H9 (cell line): ENCODE data around the gene KCNH5. TPM values are rescaled to one million over a fixed set of nuclear protein-coding genes. Genes with fewer than 3 reads are reported as not detected.

Experiments used
- DNase-seq: peaks from one replicate; pipeline ENCODE4 v3.0.0-alpha.2; 2017
- H2AFZ ChIP-seq: one replicate; pipeline ENCODE4 v1.6.1; 2013; ENCODE audit warnings: mild to moderate bottlenecking, low read length, control low read depth, moderate library complexity
- H2AK5ac ChIP-seq: 2 replicates; pipeline ENCODE4 v1.6.1; 2013; ENCODE audit warnings: low read length, control low read depth, mixed read lengths; ENCODE audit not compliant: insufficient read length
- H2BK120ac ChIP-seq: one replicate; pipeline ENCODE4 v1.6.1; 2013; ENCODE audit warnings: low read depth, mild to moderate bottlenecking, low read length, control low read depth, inconsistent platforms; ENCODE audit not compliant: poor library complexity, severe bottlenecking
- H2BK12ac ChIP-seq: 2 replicates; pipeline ENCODE4 v1.6.1; 2013; ENCODE audit warnings: low read length, control low read depth, mixed read lengths, low read depth; ENCODE audit not compliant: insufficient read length
- H2BK15ac ChIP-seq: 2 replicates; pipeline ENCODE4 v1.6.1; 2013; ENCODE audit warnings: low read depth, low read length, control low read depth
- H2BK20ac ChIP-seq: one replicate; pipeline ENCODE4 v1.6.1; 2013; ENCODE audit warnings: low read depth, mild to moderate bottlenecking, low read length, control low read depth, inconsistent platforms; ENCODE audit not compliant: poor library complexity, severe bottlenecking
- H2BK5ac ChIP-seq: 2 replicates; pipeline ENCODE4 v1.6.1; 2013; ENCODE audit warnings: low read length, control low read depth, mixed read lengths; ENCODE audit not compliant: insufficient read length
- H3K14ac ChIP-seq: 2 replicates; pipeline ENCODE4 v1.6.1; 2013; ENCODE audit warnings: low read length, control low read depth; ENCODE audit not compliant: insufficient read depth
- H3K18ac ChIP-seq: 2 replicates; pipeline ENCODE4 v1.6.1; 2013; ENCODE audit warnings: low read depth, mild to moderate bottlenecking, mixed read lengths, low read length, control low read depth; ENCODE audit not compliant: insufficient read length
- H3K23ac ChIP-seq: 2 replicates; pipeline ENCODE4 v1.6.1; 2013; ENCODE audit warnings: low read length, control low read depth, mixed read lengths, low read depth; ENCODE audit not compliant: insufficient read length
- H3K23me2 ChIP-seq: 2 replicates; pipeline ENCODE4 v1.6.1; 2013; ENCODE audit warnings: low read depth, mild to moderate bottlenecking, mixed read lengths, low read length, control low read depth; ENCODE audit not compliant: insufficient read length, poor library complexity, severe bottlenecking
- H3K27ac ChIP-seq: 2 replicates; pipeline ENCODE4 v1.5.1; 2013; ENCODE audit warnings: low read length, control low read depth, mixed read lengths, low read depth; ENCODE audit not compliant: insufficient read length
- H3K27me3 ChIP-seq: 2 replicates; pipeline ENCODE4 v1.6.1; 2013; ENCODE audit warnings: low read length, control low read depth, inconsistent platforms; ENCODE audit not compliant: insufficient read depth
- H3K4ac ChIP-seq: 2 replicates; pipeline ENCODE4 v1.6.1; 2013; ENCODE audit warnings: low read depth, mild to moderate bottlenecking, control low read depth, inconsistent platforms, low read length, moderate library complexity
- H3K4me1 ChIP-seq: 2 replicates; pipeline ENCODE4 v1.6.1; 2013; ENCODE audit warnings: low read length, control low read depth, inconsistent platforms; ENCODE audit not compliant: insufficient read depth
- H3K4me2 ChIP-seq: 2 replicates; pipeline ENCODE4 v1.6.1; 2013; ENCODE audit warnings: low read length, control low read depth, mixed read lengths; ENCODE audit not compliant: insufficient read length, insufficient read depth
- H3K56ac ChIP-seq: 2 replicates; pipeline ENCODE4 v1.6.1; 2013; ENCODE audit warnings: low read depth, mild to moderate bottlenecking, mixed read lengths, low read length, control low read depth; ENCODE audit not compliant: insufficient read length
- H3K79me1 ChIP-seq: 2 replicates; pipeline ENCODE4 v1.6.1; 2013; ENCODE audit warnings: low read depth, mild to moderate bottlenecking, moderate library complexity, low read length, control low read depth, inconsistent platforms; ENCODE audit not compliant: insufficient read depth, poor library complexity, severe bottlenecking
- H3K79me2 ChIP-seq: 2 replicates; pipeline ENCODE4 v1.6.1; 2013; ENCODE audit warnings: low read length, control low read depth, inconsistent platforms; ENCODE audit not compliant: insufficient read depth
- H3K9ac ChIP-seq: 2 replicates; pipeline ENCODE4 v1.6.1; 2013; ENCODE audit warnings: low read length, control low read depth, mixed read lengths; ENCODE audit not compliant: insufficient read length; ENCODE audit errors: extremely low read depth
- H3K9me3 ChIP-seq: one replicate; pipeline ENCODE4 v1.6.1; 2013; ENCODE audit warnings: low read depth, low read length, inconsistent platforms; ENCODE audit not compliant: control insufficient read depth
- H3T11ph ChIP-seq: one replicate; pipeline ENCODE4 v1.6.1; 2013; ENCODE audit warnings: mild to moderate bottlenecking, low read length, control low read depth, inconsistent platforms
- H4K20me1 ChIP-seq: one replicate; pipeline ENCODE4 v1.6.1; 2013; ENCODE audit not compliant: control insufficient read depth, insufficient read length, insufficient read depth
- H4K5ac ChIP-seq: 2 replicates; pipeline ENCODE4 v1.6.1; 2013; ENCODE audit warnings: low read depth, mild to moderate bottlenecking, mixed read lengths, low read length, control low read depth; ENCODE audit not compliant: insufficient read length
- H4K8ac ChIP-seq: replicated peaks from 2 replicates; pipeline ENCODE4 v1.6.1; 2013; ENCODE audit warnings: low read length, control low read depth, mixed read lengths, low read depth; ENCODE audit not compliant: insufficient read length
- H4K91ac ChIP-seq: 2 replicates; pipeline ENCODE4 v1.6.1; 2013; ENCODE audit warnings: low read depth, mild to moderate bottlenecking, moderate library complexity, mixed read lengths, low read length, control low read depth; ENCODE audit not compliant: insufficient read length
- H3K27ac Mint-ChIP-seq, 3 experiments: 2 replicates in 2 of 3; 3 replicates in 1 of 3; pipeline ENCODE4 v1.8.0; 2020 to 2021; ENCODE audit warnings: mixed read lengths in 3 of 3, mild to moderate bottlenecking in 1 of 3, moderate library complexity in 1 of 3
- H3K27me3 Mint-ChIP-seq: 2 replicates; pipeline ENCODE4 v1.8.0; 2021; ENCODE audit warnings: low read depth, mild to moderate bottlenecking, moderate library complexity, mixed read lengths
- H3K36me3 Mint-ChIP-seq, 3 experiments: 2 replicates in 2 of 3; 3 replicates in 1 of 3; pipeline ENCODE4 v1.8.0; 2020 to 2021; ENCODE audit warnings: low read depth in 3 of 3, mixed read lengths in 3 of 3; ENCODE audit not compliant: insufficient read depth in 1 of 3
- H3K4me1 Mint-ChIP-seq, 2 experiments: 2 replicates each; pipeline ENCODE4 v1.8.0; 2020; ENCODE audit warnings: mixed read lengths in 2 of 2
- H3K4me3 Mint-ChIP-seq, 2 experiments: 2 replicates in 1 of 2; 3 replicates in 1 of 2; pipeline ENCODE4 v1.8.0; 2020 to 2021; ENCODE audit warnings: mild to moderate bottlenecking in 2 of 2, mixed read lengths in 2 of 2, moderate library complexity in 1 of 2
- H3K9me3 Mint-ChIP-seq, 2 experiments: 2 replicates in 1 of 2; 3 replicates in 1 of 2; pipeline ENCODE4 v1.8.0; 2020; ENCODE audit warnings: mild to moderate bottlenecking in 2 of 2, mixed read lengths in 2 of 2, moderate library complexity in 1 of 2
- WGBS: extraction: QIAGEN DNeasy Blood & Tissue Kit; methylation state at CpG from one replicate; pipeline ENCODE4 v1.1.7; 2013; ENCODE audit warnings: missing lambda C conversion rate, low lambda C conversion rate, mixed read lengths; ENCODE audit not compliant: insufficient read length; ENCODE audit errors: extremely low coverage; 5-methylcytosine and 5-hydroxymethylcytosine counted together
- total RNA-seq: library from RNA; stranded (reverse); gene quantifications from 2 replicates; pipeline ENCODE4 v1.2.1, GENCODE V29; 2021
- TF ChIP-seq, protein P1 (sequence below): fragments of 200-600 bp; sonication (generic); conservative IDR thresholded peaks from 3 replicates; pipeline ENCODE4 v1.8.0; 2021; ENCODE audit warnings: antibody characterized with exemption, mild to moderate bottlenecking

KCNH5 gene
- total RNA-seq, 1 experiment from 2014 or later: 0.42 TPM

- Histone ChIP-seq H3K4me2 (no peak overlapping the region), H2BK15ac (no peak overlapping the region), H3K79me1 (no peaks in the 10 kb centered on the region), H2BK5ac (no peak overlapping the region), H3K23ac (no peak overlapping the region), H2AFZ (no peak overlapping the region), H4K20me1 (no peaks in the 10 kb centered on the region), H3K9me3 (no peaks in the 10 kb centered on the region), H3K9ac (no peak overlapping the region), H3K18ac (no peak overlapping the region), H3K27me3 (no peaks in the 10 kb centered on the region), H3K23me2 (no peaks in the 10 kb centered on the region), H4K8ac (no peak overlapping the region), H4K91ac (no peak overlapping the region), H3K4me1 (no peaks in the 10 kb centered on the region; the same call in 1 of the 2 replicates), H2AK5ac (no peak overlapping the region), H3K27ac (no peak overlapping the region), H2BK120ac (no peak overlapping the region), H4K5ac (no peak overlapping the region), H2BK20ac (no peak overlapping the region), H3K56ac (no peak overlapping the region), H3K14ac (no peak overlapping the region), H3T11ph (no peak overlapping the region), H3K4ac (no peak overlapping the region), H2BK12ac (no peak overlapping the region), H3K79me2 (no peaks in the 10 kb centered on the region)
- no peaks in the 10 kb centered on the region for H3K36me3 Mint-ChIP-seq
- no peak overlapping the region for H3K4me3 Mint-ChIP-seq
- no peak overlapping the region for H3K27ac Mint-ChIP-seq
- no peak for DNase-seq
- no peaks in the 10 kb centered on the region for H3K9me3 Mint-ChIP-seq
- peaks cover 11% of the 10 kb centered on the region for H3K27me3 Mint-ChIP-seq
- no CpG with 5 or more reads among the region's 4 CpGs for WGBS
- TF ChIP-seq, protein P1, sequence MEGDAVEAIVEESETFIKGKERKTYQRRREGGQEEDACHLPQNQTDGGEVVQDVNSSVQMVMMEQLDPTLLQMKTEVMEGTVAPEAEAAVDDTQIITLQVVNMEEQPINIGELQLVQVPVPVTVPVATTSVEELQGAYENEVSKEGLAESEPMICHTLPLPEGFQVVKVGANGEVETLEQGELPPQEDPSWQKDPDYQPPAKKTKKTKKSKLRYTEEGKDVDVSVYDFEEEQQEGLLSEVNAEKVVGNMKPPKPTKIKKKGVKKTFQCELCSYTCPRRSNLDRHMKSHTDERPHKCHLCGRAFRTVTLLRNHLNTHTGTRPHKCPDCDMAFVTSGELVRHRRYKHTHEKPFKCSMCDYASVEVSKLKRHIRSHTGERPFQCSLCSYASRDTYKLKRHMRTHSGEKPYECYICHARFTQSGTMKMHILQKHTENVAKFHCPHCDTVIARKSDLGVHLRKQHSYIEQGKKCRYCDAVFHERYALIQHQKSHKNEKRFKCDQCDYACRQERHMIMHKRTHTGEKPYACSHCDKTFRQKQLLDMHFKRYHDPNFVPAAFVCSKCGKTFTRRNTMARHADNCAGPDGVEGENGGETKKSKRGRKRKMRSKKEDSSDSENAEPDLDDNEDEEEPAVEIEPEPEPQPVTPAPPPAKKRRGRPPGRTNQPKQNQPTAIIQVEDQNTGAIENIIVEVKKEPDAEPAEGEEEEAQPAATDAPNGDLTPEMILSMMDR: no peak
- H3K4me1 Mint-ChIP-seq: peaks cover 4 to 15% of the 10 kb centered on the region in 2 experiments; a peak in 3 of 4 replicates
Measured at GRCh38 chr14:62938778-62939177, 106.5 kb downstream of the KCNH5 start.
